Thymus (tissue), 11 donors: ENCODE results near the gene BPIFB6. TPM values are rescaled to one million over a fixed set of nuclear protein-coding genes. Genes with fewer than 3 reads are reported as not detected.

Experiments used
- DNase-seq, 9 donors: peaks; one replicate each; pipeline ENCODE4 v3.0.0-alpha.2; 2013; ENCODE audit warnings: low spot score in 9 of 9, low read depth in 6 of 9, missing footprints in 1 of 9
- H3K27ac ChIP-seq, 2 donors: one replicate each; pipeline ENCODE4 v1.5.1; 2013; ENCODE audit warnings: control low read depth in 1 of 2, low read depth in 1 of 2, low read length in 1 of 2, mild to moderate bottlenecking in 1 of 2, moderate library complexity in 1 of 2
- H3K27me3 ChIP-seq, 2 donors: one replicate each; pipeline ENCODE4 v1.5.1; 2013; ENCODE audit warnings: low read length in 1 of 2; ENCODE audit not compliant: control insufficient read depth in 2 of 2, insufficient read depth in 1 of 2
- H3K36me3 ChIP-seq, 2 donors: one replicate each; pipeline ENCODE4 v1.5.1; 2013; ENCODE audit warnings: low read length in 1 of 2, mild to moderate bottlenecking in 1 of 2, moderate library complexity in 1 of 2; ENCODE audit not compliant: control insufficient read depth in 2 of 2, insufficient read depth in 2 of 2
- H3K4me1 ChIP-seq, 2 donors: one replicate each; pipeline ENCODE4 v1.5.1; 2013; ENCODE audit warnings: low read length in 2 of 2; ENCODE audit not compliant: control insufficient read depth in 2 of 2, insufficient read depth in 2 of 2
- H3K4me3 ChIP-seq, 2 donors: one replicate each; pipeline ENCODE4 v1.5.1; 2013; ENCODE audit warnings: low read length in 2 of 2, control low read depth in 1 of 2, mild to moderate bottlenecking in 1 of 2
- H3K9me3 ChIP-seq, 2 donors: one replicate each; pipeline ENCODE4 v1.5.1; 2013; ENCODE audit warnings: low read length in 1 of 2, mild to moderate bottlenecking in 1 of 2; ENCODE audit not compliant: control insufficient read depth in 2 of 2, insufficient read depth in 1 of 2
- WGBS: extraction: QIAGEN DNeasy Blood & Tissue Kit; methylation state at CpG from one replicate; pipeline ENCODE4 v1.1.7; 2013; 5-methylcytosine and 5-hydroxymethylcytosine counted together
- polyA plus RNA-seq: library from polyadenylated mRNA; stranded (reverse); fragments of 200-250 nt; gene quantifications from one replicate; pipeline ENCODE4 v1.2.3, GENCODE V29; 2013
- total RNA-seq: library from RNA; stranded (reverse); fragments of 120-200 nt; gene quantifications from one replicate; pipeline ENCODE4 v1.2.4, GENCODE V29; 2013
- donor health status: healthy.

The BPIFB6 gene
- total and polyA plus RNA-seq, 2 donors = 0.05 TPM; not detected in 1

DNA sequence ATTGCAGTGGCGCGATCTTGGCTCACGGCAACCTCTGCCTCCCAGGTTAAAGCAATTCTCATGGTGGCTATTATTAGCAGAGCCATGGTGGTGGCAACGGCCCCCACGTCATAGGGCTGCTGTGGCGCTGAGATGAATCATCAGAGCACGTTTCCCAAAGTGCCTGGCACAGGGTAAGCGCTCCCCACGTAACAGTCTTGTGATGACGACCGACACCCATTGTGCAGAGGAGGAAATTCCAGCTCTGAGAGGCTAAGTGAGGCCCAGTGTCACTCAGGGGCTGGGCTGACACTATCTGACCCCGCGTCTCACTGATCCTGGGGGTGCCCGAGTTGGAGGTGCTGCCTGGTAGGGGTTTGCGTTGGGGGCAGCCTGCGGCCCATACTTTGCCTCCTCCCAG is 43.4 kb upstream of the BPIFB6 start:
- WGBS = 95% methylated on average over 16 of the region's 16 CpGs

DNA sequence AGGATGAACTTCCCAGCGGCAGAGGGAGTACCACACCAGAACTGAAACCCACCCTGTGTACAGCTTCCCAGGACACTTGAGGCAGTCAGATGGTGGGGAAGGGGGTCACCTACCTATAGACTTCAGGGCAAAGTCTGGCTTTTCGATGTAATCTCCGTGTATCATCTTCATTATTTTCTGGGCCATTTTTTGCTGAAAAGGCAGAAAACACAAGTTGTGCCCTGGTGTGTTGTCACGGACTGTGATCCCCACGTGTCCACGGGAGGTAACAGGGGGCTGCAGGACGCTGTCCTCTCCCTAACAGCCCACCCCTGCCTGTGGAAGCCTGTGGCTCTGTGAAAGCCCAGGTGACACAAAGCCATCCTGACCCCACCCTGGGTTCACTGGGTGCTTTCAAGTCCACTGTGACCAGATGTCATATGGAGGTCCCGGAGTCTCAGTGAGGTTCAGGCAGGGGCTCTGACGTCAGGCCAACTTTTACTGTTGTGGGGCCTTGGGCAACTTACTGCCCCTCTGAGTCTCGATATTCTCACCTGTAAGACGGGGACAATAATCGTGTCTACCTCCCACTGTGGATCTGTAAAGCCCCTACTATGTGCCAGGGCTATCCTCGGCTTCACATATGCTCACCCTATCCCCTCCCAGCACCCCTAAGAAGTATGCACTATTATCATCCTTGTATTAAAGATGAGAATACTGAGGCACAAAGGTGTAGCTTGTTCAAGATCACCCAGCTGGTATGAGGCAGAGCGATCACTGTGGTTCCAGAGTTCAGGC is 41.8 kb upstream of the BPIFB6 start:
- no peak overlapping the region for H3K27ac ChIP-seq
- WGBS = 95% methylated on average over 14 of the region's 14 CpGs
- no peaks in the 10 kb centered on the region for H3K36me3 ChIP-seq
- no peak overlapping the region for H3K4me3 ChIP-seq
- DNase-seq = no peak
- no peaks in the 10 kb centered on the region for H3K27me3 ChIP-seq
- peaks cover 25 to 52% of the 10 kb centered on the region in 2 donors for H3K4me1 ChIP-seq
- H3K9me3 ChIP-seq = no peaks in the 10 kb centered on the region

More for the DNA sequence above, 43.4 kb upstream of the BPIFB6 start:
- Histone ChIP-seq H3K4me3 (no peak overlapping the region), H3K4me1 (peaks cover 22 to 49% of the 10 kb centered on the region in 2 donors), H3K27ac (no peak overlapping the region), H3K36me3 (no peaks in the 10 kb centered on the region), H3K9me3 (no peaks in the 10 kb centered on the region), H3K27me3 (no peaks in the 10 kb centered on the region)
- no peak for DNase-seq

DNA sequence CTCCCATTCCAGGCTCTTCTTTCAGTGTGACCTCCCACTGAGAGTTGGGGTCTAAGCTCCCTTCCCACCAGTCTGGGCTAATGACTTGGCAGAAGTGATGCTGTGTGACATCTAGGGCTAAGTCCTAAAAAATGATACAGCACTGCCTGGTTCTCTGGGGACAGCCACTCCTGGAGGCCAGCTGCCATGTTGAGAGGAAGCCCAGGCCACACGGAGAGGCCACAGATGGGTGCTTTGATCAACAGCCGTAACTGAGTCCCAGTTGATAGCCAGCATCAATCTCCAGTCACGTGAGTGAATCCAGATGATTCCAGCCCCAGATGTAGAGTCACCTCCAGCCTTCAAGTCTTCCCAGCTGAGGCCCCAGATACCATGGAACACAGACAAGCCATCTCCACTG is 41.0 kb upstream of the BPIFB6 start:
- peaks cover 0 to 1% of the 10 kb centered on the region in 2 donors for H3K9me3 ChIP-seq
- WGBS = 93% methylated on average over 3 of the region's 3 CpGs
- peak overlapping the region in 1 of 2 donors; percentile 97 for H3K27ac ChIP-seq
- DNase-seq = no peak
- no peak overlapping the region for H3K4me3 ChIP-seq
- H3K4me1 ChIP-seq = peaks cover 25 to 50% of the 10 kb centered on the region in 2 donors
- H3K27me3 ChIP-seq = no peaks in the 10 kb centered on the region
- no peaks in the 10 kb centered on the region for H3K36me3 ChIP-seq

DNA sequence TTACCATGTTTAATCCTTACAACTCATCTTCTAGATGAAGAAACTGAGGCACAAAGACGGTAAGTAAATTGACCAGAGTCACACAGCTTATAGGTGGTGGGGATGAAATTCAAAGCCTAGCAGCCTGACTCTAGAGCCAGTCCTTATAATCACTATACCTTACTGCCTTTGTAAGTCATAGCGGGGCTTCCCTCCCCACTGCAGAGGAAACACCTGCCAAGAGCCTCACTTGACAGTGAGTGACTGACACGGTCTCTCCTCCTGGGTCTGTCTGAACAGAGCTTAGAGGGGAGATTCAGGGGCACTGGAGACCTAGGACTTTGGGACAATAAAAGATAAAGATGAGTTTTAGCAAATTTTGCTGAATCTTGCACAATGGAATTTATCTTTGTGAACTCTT is 40.1 kb upstream of the BPIFB6 start:
- Histone ChIP-seq H3K9me3 (peaks cover 1 to 3% of the 10 kb centered on the region in 2 donors), H3K4me3 (no peak overlapping the region), H3K27ac (peak overlapping the region; percentile 64 to 97), H3K4me1 (peaks cover 25 to 50% of the 10 kb centered on the region in 2 donors), H3K36me3 (no peaks in the 10 kb centered on the region), H3K27me3 (no peaks in the 10 kb centered on the region)
- peak in 8 of 9 donors; percentile 50 to 91 (median 76) for DNase-seq
- 4% methylated on average over 3 of the region's 3 CpGs for WGBS

DNA sequence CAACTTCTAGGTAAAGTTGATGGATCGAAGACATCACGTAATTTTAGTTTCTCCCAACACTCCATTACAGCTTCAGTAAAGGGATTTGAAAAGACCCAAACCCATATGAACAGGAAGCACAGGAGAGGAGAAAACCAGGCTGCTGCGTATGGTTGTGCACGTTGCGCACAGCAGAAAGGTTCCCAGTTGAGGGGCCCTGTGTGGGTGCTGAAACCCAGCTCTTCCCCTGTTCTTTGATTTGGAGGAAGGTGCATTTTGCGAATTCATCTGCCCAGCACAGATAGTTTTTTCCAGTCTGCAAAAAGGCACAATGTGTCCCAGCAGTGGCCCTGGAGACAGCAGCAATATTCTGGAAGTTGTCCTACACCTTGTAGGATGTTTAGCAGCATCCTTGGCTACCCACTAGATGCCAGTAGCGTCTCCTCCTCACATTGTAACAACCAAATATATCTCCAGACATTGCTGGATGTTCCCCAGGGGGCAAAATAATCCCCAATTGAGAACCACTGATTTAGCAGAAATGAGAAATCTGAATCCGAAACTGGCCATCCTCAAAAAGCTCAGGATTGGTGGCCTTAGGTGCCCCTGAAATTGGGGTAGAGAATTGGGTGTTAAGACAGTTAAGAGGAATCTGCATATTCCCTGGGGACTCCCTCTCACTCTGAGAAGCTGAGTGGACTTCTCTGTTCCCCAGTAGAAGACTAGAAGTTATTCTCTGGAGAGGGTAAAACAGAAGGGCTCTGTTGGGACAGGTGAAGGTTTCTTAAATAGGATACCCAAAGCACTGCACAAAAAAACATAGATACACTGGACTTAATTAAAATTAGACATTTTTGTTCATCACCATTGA is 39.4 kb upstream of the BPIFB6 start:
- no peaks in the 10 kb centered on the region for H3K27me3 ChIP-seq
- no peak overlapping the region for H3K4me3 ChIP-seq
- peaks cover 1 to 3% of the 10 kb centered on the region in 2 donors for H3K9me3 ChIP-seq
- DNase-seq = peak in 3 of 9 donors; percentile 41 to 73 (median 53)
- peak overlapping the region; percentile 64 to 97 for H3K27ac ChIP-seq
- 55% methylated on average over 8 of the region's 8 CpGs for WGBS
- no peaks in the 10 kb centered on the region for H3K36me3 ChIP-seq
- H3K4me1 ChIP-seq = peaks cover 25 to 50% of the 10 kb centered on the region in 2 donors

DNA sequence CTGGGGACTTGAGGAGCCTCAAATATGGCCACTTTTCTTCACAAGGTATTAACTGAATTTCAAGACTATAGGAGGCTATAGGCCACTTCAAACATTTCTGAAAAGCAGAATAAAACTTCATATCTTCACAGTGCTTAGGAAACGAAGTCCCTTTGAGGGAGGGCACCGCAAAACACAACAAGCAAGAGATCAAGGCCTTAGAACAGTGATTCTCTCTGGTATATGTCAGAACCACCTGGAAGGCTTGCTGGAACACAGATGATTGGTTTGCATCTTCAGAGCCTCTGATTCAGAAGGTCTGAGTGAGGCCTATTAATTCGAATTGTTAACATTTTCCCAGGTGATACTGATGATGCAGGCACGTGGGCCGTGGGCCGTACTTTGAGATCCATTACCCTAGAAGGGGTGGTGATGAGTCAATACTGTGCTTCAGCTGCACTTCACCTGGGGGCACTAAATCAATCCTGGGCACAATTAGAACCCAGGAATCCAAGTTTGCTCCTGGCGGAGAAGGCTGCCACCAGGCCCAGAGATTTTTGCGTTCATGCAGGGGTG is 37.9 kb upstream of the BPIFB6 start:
- H3K27ac ChIP-seq = peak overlapping the region; percentile 43 to 71
- peak in 3 of 9 donors; percentile 48 to 82 (median 57) for DNase-seq

DNA sequence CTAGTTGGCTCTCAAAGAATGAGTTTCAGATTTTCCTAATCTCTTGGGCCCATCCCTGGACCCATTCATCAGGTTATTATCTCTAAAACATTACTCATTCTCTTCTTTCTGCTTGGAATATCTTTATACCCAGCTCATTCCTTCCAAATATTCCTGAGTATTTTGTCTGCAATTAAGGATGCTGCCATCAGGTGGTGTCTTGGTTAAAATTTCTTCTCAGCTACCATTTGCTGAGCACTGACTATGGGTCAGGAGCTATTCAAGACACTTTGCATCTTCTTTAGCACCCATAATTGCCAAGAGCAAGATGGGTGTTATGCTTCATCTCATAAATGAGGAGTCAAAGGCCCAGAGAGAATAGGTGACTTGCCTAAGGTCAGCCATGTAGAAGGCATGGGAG is 35.6 kb upstream of the BPIFB6 start:
- H3K4me3 ChIP-seq = no peak overlapping the region
- DNase-seq = no peak
- no peaks in the 10 kb centered on the region for H3K36me3 ChIP-seq
- H3K4me1 ChIP-seq = peaks cover 17 to 36% of the 10 kb centered on the region in 2 donors
- H3K27me3 ChIP-seq = no peaks in the 10 kb centered on the region
- peaks cover 1 to 3% of the 10 kb centered on the region in 2 donors for H3K9me3 ChIP-seq
- H3K27ac ChIP-seq = no peak overlapping the region

More for the DNA sequence above, 37.9 kb upstream of the BPIFB6 start:
- no peaks in the 10 kb centered on the region for H3K36me3 ChIP-seq
- H3K27me3 ChIP-seq = no peaks in the 10 kb centered on the region
- no peak overlapping the region for H3K4me3 ChIP-seq
- peaks cover 1 to 3% of the 10 kb centered on the region in 2 donors for H3K9me3 ChIP-seq
- WGBS = 81% methylated on average over 8 of the region's 8 CpGs
- H3K4me1 ChIP-seq = peaks cover 25 to 46% of the 10 kb centered on the region in 2 donors

DNA sequence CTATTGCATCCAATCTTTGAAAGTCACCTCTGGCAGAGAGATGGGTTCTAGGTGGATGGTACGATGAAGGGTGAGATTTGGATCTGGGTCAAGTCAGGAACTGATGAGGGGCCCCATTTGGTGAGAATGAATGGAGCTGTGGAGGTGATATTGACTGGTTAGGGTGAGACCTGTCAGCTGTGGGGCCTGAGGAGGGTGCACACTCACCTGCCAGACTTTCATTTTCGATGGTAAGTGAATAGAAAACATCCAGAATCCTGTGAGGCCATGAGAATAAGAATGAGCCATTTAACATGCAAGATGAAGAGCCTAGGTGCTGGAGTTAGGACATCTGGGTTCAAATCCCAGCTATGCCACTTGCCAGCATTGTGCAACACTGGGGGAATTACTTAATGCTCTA is 34.0 kb upstream of the BPIFB6 start:
- H3K27ac ChIP-seq = no peak overlapping the region
- WGBS = 92% methylated on average over 2 of the region's 2 CpGs

More for the DNA sequence above, 34.0 kb upstream of the BPIFB6 start:
- DNase-seq = no peak
- Histone ChIP-seq H3K9me3 (peaks cover 1 to 3% of the 10 kb centered on the region in 2 donors), H3K4me1 (peaks cover 5 to 20% of the 10 kb centered on the region in 2 donors), H3K36me3 (no peaks in the 10 kb centered on the region), H3K4me3 (no peak overlapping the region), H3K27me3 (no peaks in the 10 kb centered on the region)
